ENCODE results near the gene CWC25. TPM values are rescaled to one million over a fixed set of nuclear protein-coding genes. Genes with fewer than 3 reads are reported as not detected.

The CWC25 gene
- total and polyA plus RNA-seq, 2 of the 13 experiments (the other 11 are each of a cell fraction or from before 2014, with no cell fraction given), result 15.6 to 22.7 TPM

DNA sequence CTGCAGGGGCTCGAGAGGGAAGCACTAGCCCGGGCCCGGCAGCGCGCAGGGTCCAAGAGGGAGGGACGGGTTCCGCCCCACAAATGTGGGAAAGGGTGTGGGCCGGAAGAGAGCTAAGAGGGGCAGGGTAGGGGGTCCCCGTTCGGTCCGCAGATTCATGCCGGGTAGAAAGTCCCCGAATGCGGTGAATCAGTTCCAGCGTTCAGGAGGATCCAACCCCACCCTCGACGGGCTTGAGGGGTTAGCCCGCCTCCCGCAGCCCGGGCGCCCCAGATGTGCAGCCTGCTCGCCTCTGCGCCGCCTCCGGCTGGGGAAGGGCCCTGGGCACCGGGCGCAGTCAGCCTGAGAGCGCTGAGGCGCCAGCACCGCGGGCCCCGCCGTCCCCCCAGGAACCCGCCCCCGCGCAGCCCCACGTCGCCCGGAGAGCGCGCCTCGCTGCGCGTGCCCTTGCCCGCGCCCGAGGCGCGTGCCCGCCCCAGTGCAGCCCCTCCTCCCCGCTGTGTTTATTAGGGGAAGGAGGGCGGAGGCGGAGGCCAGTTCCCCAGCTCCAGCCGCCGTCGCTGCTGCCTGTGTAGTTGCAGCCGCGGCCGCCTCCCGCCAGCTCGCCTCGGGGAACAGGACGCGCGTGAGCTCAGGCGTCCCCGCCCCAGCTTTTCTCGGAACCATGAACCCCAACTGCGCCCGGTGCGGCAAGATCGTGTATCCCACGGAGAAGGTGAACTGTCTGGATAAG lies 44.6 kb upstream of the CWC25 start, which contains the start of gene LASP1 (continued):
- TF ChIP-seq THYN1 (CRISPR knock-in tag; IDR thresholded peaks at IDR 0.05; ENCODE audit: borderline replicate concordance, low read depth), result no peak
- peak; percentile 66 for TF ChIP-seq ETV5 (CRISPR knock-in tag; IDR thresholded peaks at IDR 0.05; ENCODE audit: borderline replicate concordance)
- TF ChIP-seq GTF2F1 (IDR thresholded peaks at IDR 0.05; ENCODE audit: low read length), result no peak
- TF ChIP-seq, protein P1, sequence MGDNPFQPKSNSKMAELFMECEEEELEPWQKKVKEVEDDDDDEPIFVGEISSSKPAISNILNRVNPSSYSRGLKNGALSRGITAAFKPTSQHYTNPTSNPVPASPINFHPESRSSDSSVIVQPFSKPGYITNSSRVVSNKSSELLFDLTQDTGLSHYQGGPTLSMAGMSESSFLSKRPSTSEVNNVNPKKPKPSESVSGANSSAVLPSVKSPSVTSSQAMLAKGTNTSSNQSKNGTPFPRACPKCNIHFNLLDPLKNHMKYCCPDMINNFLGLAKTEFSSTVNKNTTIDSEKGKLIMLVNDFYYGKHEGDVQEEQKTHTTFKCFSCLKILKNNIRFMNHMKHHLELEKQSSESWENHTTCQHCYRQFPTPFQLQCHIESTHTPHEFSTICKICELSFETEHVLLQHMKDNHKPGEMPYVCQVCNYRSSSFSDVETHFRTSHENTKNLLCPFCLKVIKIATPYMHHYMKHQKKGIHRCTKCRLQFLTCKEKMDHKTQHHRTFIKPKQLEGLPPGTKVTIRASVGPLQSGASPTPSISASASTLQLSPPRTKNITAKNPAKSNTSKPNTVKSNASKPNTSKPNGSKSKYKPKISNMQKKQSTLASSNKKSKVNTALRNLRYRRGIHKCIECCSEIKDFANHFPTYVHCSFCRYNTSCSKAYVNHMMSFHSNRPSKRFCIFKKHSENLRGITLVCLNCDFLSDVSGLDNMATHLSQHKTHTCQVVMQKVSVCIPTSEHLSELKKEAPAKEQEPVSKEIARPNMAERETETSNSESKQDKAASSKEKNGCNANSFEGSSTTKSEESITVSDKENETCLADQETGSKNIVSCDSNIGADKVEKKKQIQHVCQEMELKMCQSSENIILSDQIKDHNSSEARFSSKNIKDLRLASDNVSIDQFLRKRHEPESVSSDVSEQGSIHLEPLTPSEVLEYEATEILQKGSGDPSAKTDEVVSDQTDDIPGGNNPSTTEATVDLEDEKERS (CRISPR knock-in tag; IDR thresholded peaks at IDR 0.05), result 0 out of 2 replicates have a peak, but pooled peaks have one; percentile 21
- TF ChIP-seq MATR3 (CRISPR knock-in tag; IDR thresholded peaks at IDR 0.05), result no peak
- TF ChIP-seq ASH2L (IDR thresholded peaks at IDR 0.05; ENCODE audit: insufficient read length, low read depth, low read length), result peak; percentile 76
- TF ChIP-seq, protein P2, sequence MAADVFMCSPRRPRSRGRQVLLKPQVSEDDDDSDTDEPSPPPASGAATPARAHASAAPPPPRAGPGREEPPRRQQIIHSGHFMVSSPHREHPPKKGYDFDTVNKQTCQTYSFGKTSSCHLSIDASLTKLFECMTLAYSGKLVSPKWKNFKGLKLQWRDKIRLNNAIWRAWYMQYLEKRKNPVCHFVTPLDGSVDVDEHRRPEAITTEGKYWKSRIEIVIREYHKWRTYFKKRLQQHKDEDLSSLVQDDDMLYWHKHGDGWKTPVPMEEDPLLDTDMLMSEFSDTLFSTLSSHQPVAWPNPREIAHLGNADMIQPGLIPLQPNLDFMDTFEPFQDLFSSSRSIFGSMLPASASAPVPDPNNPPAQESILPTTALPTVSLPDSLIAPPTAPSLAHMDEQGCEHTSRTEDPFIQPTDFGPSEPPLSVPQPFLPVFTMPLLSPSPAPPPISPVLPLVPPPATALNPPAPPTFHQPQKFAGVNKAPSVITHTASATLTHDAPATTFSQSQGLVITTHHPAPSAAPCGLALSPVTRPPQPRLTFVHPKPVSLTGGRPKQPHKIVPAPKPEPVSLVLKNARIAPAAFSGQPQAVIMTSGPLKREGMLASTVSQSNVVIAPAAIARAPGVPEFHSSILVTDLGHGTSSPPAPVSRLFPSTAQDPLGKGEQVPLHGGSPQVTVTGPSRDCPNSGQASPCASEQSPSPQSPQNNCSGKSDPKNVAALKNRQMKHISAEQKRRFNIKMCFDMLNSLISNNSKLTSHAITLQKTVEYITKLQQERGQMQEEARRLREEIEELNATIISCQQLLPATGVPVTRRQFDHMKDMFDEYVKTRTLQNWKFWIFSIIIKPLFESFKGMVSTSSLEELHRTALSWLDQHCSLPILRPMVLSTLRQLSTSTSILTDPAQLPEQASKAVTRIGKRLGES (CRISPR knock-in tag; IDR thresholded peaks at IDR 0.05; ENCODE audit: borderline replicate concordance), result no peak
- no peak for TF ChIP-seq RBM22 (optimal IDR thresholded peaks at IDR 0.05; ENCODE audit: low read length)
- TF ChIP-seq, protein P3, sequence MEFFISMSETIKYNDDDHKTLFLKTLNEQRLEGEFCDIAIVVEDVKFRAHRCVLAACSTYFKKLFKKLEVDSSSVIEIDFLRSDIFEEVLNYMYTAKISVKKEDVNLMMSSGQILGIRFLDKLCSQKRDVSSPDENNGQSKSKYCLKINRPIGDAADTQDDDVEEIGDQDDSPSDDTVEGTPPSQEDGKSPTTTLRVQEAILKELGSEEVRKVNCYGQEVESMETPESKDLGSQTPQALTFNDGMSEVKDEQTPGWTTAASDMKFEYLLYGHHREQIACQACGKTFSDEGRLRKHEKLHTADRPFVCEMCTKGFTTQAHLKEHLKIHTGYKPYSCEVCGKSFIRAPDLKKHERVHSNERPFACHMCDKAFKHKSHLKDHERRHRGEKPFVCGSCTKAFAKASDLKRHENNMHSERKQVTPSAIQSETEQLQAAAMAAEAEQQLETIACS (CRISPR knock-in tag; IDR thresholded peaks at IDR 0.05), result peak; percentile 95
- TF ChIP-seq, protein P4, sequence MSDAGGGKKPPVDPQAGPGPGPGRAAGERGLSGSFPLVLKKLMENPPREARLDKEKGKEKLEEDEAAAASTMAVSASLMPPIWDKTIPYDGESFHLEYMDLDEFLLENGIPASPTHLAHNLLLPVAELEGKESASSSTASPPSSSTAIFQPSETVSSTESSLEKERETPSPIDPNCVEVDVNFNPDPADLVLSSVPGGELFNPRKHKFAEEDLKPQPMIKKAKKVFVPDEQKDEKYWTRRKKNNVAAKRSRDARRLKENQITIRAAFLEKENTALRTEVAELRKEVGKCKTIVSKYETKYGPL (CRISPR knock-in tag; IDR thresholded peaks at IDR 0.05), result no peak
- peak; percentile 57; the same call in 1 of the 2 replicates for TF ChIP-seq FOXA3 (CRISPR knock-in tag; IDR thresholded peaks at IDR 0.05)
- peak; percentile 31 for TF ChIP-seq ZNF766 (CRISPR knock-in tag; IDR thresholded peaks at IDR 0.05; ENCODE audit: borderline replicate concordance)
- no peak for TF ChIP-seq BRCA1 (CRISPR knock-in tag; IDR thresholded peaks at IDR 0.05)
- peak; percentile 93 for TF ChIP-seq ZIK1 (CRISPR knock-in tag; IDR thresholded peaks at IDR 0.05; ENCODE audit: borderline replicate concordance, low read depth)
- TF ChIP-seq ZNF562 (CRISPR knock-in tag; IDR thresholded peaks at IDR 0.05; ENCODE audit: borderline replicate concordance), result 0 out of 2 replicates have a peak, but pooled peaks have one; percentile 17
- TF ChIP-seq, protein P5, sequence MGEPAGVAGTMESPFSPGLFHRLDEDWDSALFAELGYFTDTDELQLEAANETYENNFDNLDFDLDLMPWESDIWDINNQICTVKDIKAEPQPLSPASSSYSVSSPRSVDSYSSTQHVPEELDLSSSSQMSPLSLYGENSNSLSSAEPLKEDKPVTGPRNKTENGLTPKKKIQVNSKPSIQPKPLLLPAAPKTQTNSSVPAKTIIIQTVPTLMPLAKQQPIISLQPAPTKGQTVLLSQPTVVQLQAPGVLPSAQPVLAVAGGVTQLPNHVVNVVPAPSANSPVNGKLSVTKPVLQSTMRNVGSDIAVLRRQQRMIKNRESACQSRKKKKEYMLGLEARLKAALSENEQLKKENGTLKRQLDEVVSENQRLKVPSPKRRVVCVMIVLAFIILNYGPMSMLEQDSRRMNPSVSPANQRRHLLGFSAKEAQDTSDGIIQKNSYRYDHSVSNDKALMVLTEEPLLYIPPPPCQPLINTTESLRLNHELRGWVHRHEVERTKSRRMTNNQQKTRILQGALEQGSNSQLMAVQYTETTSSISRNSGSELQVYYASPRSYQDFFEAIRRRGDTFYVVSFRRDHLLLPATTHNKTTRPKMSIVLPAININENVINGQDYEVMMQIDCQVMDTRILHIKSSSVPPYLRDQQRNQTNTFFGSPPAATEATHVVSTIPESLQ (CRISPR knock-in tag; conservative IDR thresholded peaks at IDR 0.05), result no peak
- TF ChIP-seq, protein P6, sequence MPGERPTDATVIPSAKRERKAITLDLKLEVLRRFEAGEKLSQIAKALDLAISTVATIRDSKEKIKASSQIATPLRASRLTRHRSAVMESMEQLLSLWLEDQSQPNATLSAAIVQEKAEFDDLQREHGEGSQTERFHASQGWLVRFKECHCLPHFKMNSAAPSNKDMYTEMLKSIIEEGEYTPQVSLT (CRISPR knock-in tag; IDR thresholded peaks at IDR 0.05; ENCODE audit: borderline replicate concordance, low read depth), result no peak

Measured in HepG2 (cell line).